Activated CD4-positive, alpha-beta T cell treated with anti-CD3 and anti-CD28 coated beads, Interleukin-2, amount 10 ng/mL, durations not matched to agents 7 days and 5 days (primary cell): ENCODE measurements around the gene SH3BP4. TPM values are rescaled to one million over a fixed set of nuclear protein-coding genes. Genes with fewer than 3 reads are reported as not detected.

Experiments used
- CTCF ChIA-PET: fragments of 350-600 bp; sonication (Branson Sonifier 250); formaldehyde crosslinking; loops from one replicate; lab custom pipeline; 2021; ENCODE audit warnings: antibody characterized with exemption; lab: Charles Lee
- POLR2A ChIA-PET: fragments of 350-600 bp; sonication (Branson Sonifier 250); formaldehyde crosslinking; loops from one replicate; lab custom pipeline; 2021; ENCODE audit warnings: antibody characterized with exemption; lab: Charles Lee
- DNase-seq: peaks from one replicate; pipeline ENCODE4 v3.0.0-alpha.2; 2020
- H3K27ac Mint-ChIP-seq: one replicate; pipeline ENCODE4 v1.8.0; 2021; ENCODE audit warnings: mild to moderate bottlenecking, moderate library complexity, mixed read lengths
- H3K27me3 Mint-ChIP-seq: one replicate; pipeline ENCODE4 v1.8.0; 2021; ENCODE audit warnings: mixed read lengths
- H3K36me3 Mint-ChIP-seq: one replicate; pipeline ENCODE4 v1.8.0; 2021; ENCODE audit warnings: low read depth, mixed read lengths
- H3K4me1 Mint-ChIP-seq: one replicate; pipeline ENCODE4 v1.8.0; 2021; ENCODE audit warnings: mixed read lengths
- H3K4me3 Mint-ChIP-seq: one replicate; pipeline ENCODE4 v1.8.0; 2021; ENCODE audit warnings: mild to moderate bottlenecking, moderate library complexity, mixed read lengths
- H3K9me3 Mint-ChIP-seq: one replicate; pipeline ENCODE4 v1.8.0; 2021; ENCODE audit warnings: mixed read lengths
- total RNA-seq, 2 experiments: library from RNA; stranded (reverse); gene quantifications; one replicate each; pipeline ENCODE4 v1.2.3, GENCODE V29; 2021

Gene SH3BP4
- total RNA-seq, 2 experiments from 2014 or later = not detected

- POLR2A ChIA-PET = no interaction called here
- H3K4me1 Mint-ChIP-seq = no peaks in the 10 kb centered on the region
- no peaks in the 10 kb centered on the region for H3K27me3 Mint-ChIP-seq
- H3K27ac Mint-ChIP-seq = no peak overlapping the region
- H3K4me3 Mint-ChIP-seq = no peak overlapping the region
- DNase-seq = no peak
- H3K9me3 Mint-ChIP-seq = no peaks in the 10 kb centered on the region
- CTCF ChIA-PET = no interaction called here
- no peaks in the 10 kb centered on the region for H3K36me3 Mint-ChIP-seq
Observed at GRCh38 chr2:235030936-235031335, 79.1 kb downstream of the SH3BP4 start.

- CTCF ChIA-PET = interaction anchor here (1.0 kb wide), 1 partner anchor 53 kb away, joined by 3 read pairs; no protein-coding TSS in a partner anchor
- POLR2A ChIA-PET = no interaction called here
- no peak overlapping the region for H3K4me3 Mint-ChIP-seq
- no peak for DNase-seq
- H3K9me3 Mint-ChIP-seq = no peaks in the 10 kb centered on the region
- no peaks in the 10 kb centered on the region for H3K4me1 Mint-ChIP-seq
- no peaks in the 10 kb centered on the region for H3K27me3 Mint-ChIP-seq
- no peaks in the 10 kb centered on the region for H3K36me3 Mint-ChIP-seq
- H3K27ac Mint-ChIP-seq = no peak overlapping the region
Observed at GRCh38 chr2:235031686-235032373, 80.0 kb downstream of the SH3BP4 start.

GRCh38 chr2:235032466-235032865 is 80.6 kb downstream of the SH3BP4 start:
- Mint-ChIP-seq H3K4me3 (no peak overlapping the region), H3K27me3 (no peaks in the 10 kb centered on the region), H3K36me3 (no peaks in the 10 kb centered on the region), H3K9me3 (no peaks in the 10 kb centered on the region), H3K27ac (no peak overlapping the region), H3K4me1 (no peaks in the 10 kb centered on the region)
- CTCF ChIA-PET = interaction anchor here (1.0 kb wide), 1 partner anchor 52 kb away, joined by 3 read pairs; no protein-coding TSS in a partner anchor
- DNase-seq = no peak
- POLR2A ChIA-PET = no interaction called here

- POLR2A ChIA-PET = no interaction called here
- no peaks in the 10 kb centered on the region for H3K9me3 Mint-ChIP-seq
- no peak overlapping the region for H3K27ac Mint-ChIP-seq
- no peaks in the 10 kb centered on the region for H3K4me1 Mint-ChIP-seq
- no peaks in the 10 kb centered on the region for H3K27me3 Mint-ChIP-seq
- H3K36me3 Mint-ChIP-seq = no peaks in the 10 kb centered on the region
- no peak for DNase-seq
- no peak overlapping the region for H3K4me3 Mint-ChIP-seq
- CTCF ChIA-PET = interaction anchor here (1.0 kb wide), 1 partner anchor 52 kb away, joined by 3 read pairs; no protein-coding TSS in a partner anchor
Observed at GRCh38 chr2:235032949-235033348, 81.1 kb downstream of the SH3BP4 start.

GRCh38 chr2:235034265-235035118 is 82.7 kb downstream of the SH3BP4 start:
- H3K4me1 Mint-ChIP-seq = no peaks in the 10 kb centered on the region
- DNase-seq = no peak

GRCh38 chr2:235037604-235038166 is 85.9 kb downstream of the SH3BP4 start:
- Mint-ChIP-seq H3K4me1 (no peaks in the 10 kb centered on the region), H3K27me3 (no peaks in the 10 kb centered on the region), H3K4me3 (no peak overlapping the region), H3K9me3 (no peaks in the 10 kb centered on the region), H3K36me3 (no peaks in the 10 kb centered on the region), H3K27ac (no peak overlapping the region)
- POLR2A ChIA-PET = no interaction called here
- CTCF ChIA-PET = no interaction called here
- no peak for DNase-seq

More at GRCh38 chr2:235034265-235035118, 82.7 kb downstream of the SH3BP4 start:
- Mint-ChIP-seq H3K27ac (no peak overlapping the region), H3K36me3 (no peaks in the 10 kb centered on the region), H3K9me3 (no peaks in the 10 kb centered on the region), H3K4me3 (no peak overlapping the region), H3K27me3 (no peaks in the 10 kb centered on the region)
- POLR2A ChIA-PET = no interaction called here
- CTCF ChIA-PET = no interaction called here

- DNase-seq = no peak
- Mint-ChIP-seq H3K4me3 (no peak overlapping the region), H3K9me3 (no peaks in the 10 kb centered on the region), H3K4me1 (peaks cover 19% of the 10 kb centered on the region), H3K27me3 (no peaks in the 10 kb centered on the region), H3K36me3 (no peaks in the 10 kb centered on the region), H3K27ac (no peak overlapping the region)
- ChIA-PET POLR2A (no interaction called here), CTCF (no interaction called here)
Observed at GRCh38 chr2:235041221-235041917, 89.6 kb downstream of the SH3BP4 start.

- Mint-ChIP-seq H3K27ac (no peak overlapping the region), H3K27me3 (no peaks in the 10 kb centered on the region), H3K4me1 (peaks cover 19% of the 10 kb centered on the region), H3K36me3 (no peaks in the 10 kb centered on the region), H3K4me3 (no peak overlapping the region), H3K9me3 (no peaks in the 10 kb centered on the region)
- no peak for DNase-seq
- POLR2A ChIA-PET = no interaction called here
- CTCF ChIA-PET = no interaction called here
Observed at GRCh38 chr2:235041918-235042575, 90.2 kb downstream of the SH3BP4 start.

GRCh38 chr2:235042576-235043515 is 91.0 kb downstream of the SH3BP4 start:
- H3K27me3 Mint-ChIP-seq = peaks cover 2% of the 10 kb centered on the region
- no peak overlapping the region for H3K4me3 Mint-ChIP-seq
- ChIA-PET POLR2A (no interaction called here), CTCF (no interaction called here)
- no peaks in the 10 kb centered on the region for H3K9me3 Mint-ChIP-seq
- H3K27ac Mint-ChIP-seq = no peak overlapping the region
- no peak for DNase-seq
- H3K36me3 Mint-ChIP-seq = no peaks in the 10 kb centered on the region
- peaks cover 19% of the 10 kb centered on the region for H3K4me1 Mint-ChIP-seq

GRCh38 chr2:235043762-235044500 is 92.1 kb downstream of the SH3BP4 start:
- peaks cover 3% of the 10 kb centered on the region for H3K27me3 Mint-ChIP-seq
- H3K27ac Mint-ChIP-seq = no peak overlapping the region
- peaks cover 19% of the 10 kb centered on the region for H3K4me1 Mint-ChIP-seq
- H3K9me3 Mint-ChIP-seq = no peaks in the 10 kb centered on the region
- no peak overlapping the region for H3K4me3 Mint-ChIP-seq
- no peaks in the 10 kb centered on the region for H3K36me3 Mint-ChIP-seq
- ChIA-PET CTCF (no interaction called here), POLR2A (no interaction called here)
- no peak for DNase-seq
